HL-60 (cell line): Measurements from ENCODE around the gene CD276.

ENCODE experiments used
- DNase-seq, 2 experiments: peaks; one replicate each; pipeline ENCODE4 v3.0.0-alpha.2; 2010 to 2020; ENCODE audit warnings: low read depth in 1 of 2, low spot score in 1 of 2
- H3K27ac ChIP-seq: fragments of 250-450 bp; sonication (Bioruptor Pico); replicated peaks from 2 replicates; pipeline ENCODE4 v1.5.1; 2020; ENCODE audit warnings: mild to moderate bottlenecking, moderate library complexity
- H3K27me3 ChIP-seq: fragments of 250-450 bp; sonication (Bioruptor Pico); 2 replicates; pipeline ENCODE4 v1.5.1; 2021; ENCODE audit warnings: mild to moderate bottlenecking, moderate library complexity; ENCODE audit not compliant: insufficient read depth, poor library complexity, severe bottlenecking
- H3K4me3 ChIP-seq: replicated peaks from 2 replicates; pipeline ENCODE4 v1.5.1; 2011; ENCODE audit warnings: mild to moderate bottlenecking, control low read depth, low read length; ENCODE audit not compliant: insufficient read depth
- CTCF ChIP-seq: IDR thresholded peaks from one replicate; pipeline ENCODE4 v1.5.1; 2011; ENCODE audit warnings: low read length, control low read depth, inconsistent platforms; ENCODE audit not compliant: insufficient read depth
- GABPA ChIP-seq: IDR thresholded peaks from 2 replicates; pipeline ENCODE4 v1.6.1; 2012; ENCODE audit warnings: low read depth
- POLR2AphosphoS5 ChIP-seq: IDR thresholded peaks from 2 replicates; pipeline ENCODE4 v1.6.1; 2012; ENCODE audit warnings: low read depth
- REST ChIP-seq: IDR thresholded peaks from 2 replicates; pipeline ENCODE4 v1.6.1; 2012; ENCODE audit warnings: low read depth; ENCODE audit not compliant: insufficient replicate concordance
- SPI1 ChIP-seq: IDR thresholded peaks from 2 replicates; pipeline ENCODE4 v1.6.1; 2012; ENCODE audit warnings: low read depth, mild to moderate bottlenecking, borderline replicate concordance

The CD276 gene

GRCh38 chr15:73749533-73749932 is 65.3 kb downstream of the CD276 start:
- TF ChIP-seq CTCF (no peak), POLR2AphosphoS5 (no peak), GABPA (no peak), SPI1 (no peak), REST (no peak)
- no peak overlapping the region for H3K27ac ChIP-seq
- no peak for DNase-seq
- no peak overlapping the region for H3K4me3 ChIP-seq
- peaks cover 30% of the 10 kb centered on the region for H3K27me3 ChIP-seq

GRCh38 chr15:73749971-73750370 is 65.8 kb downstream of the CD276 start:
- no peak overlapping the region for H3K4me3 ChIP-seq
- no peak overlapping the region for H3K27ac ChIP-seq
- peaks cover 30% of the 10 kb centered on the region for H3K27me3 ChIP-seq
- DNase-seq, result no peak
- no peak for TF ChIP-seq GABPA
- TF ChIP-seq SPI1, result no peak

GRCh38 chr15:73750438-73750837 is 66.3 kb downstream of the CD276 start:
- H3K27ac ChIP-seq, result no peak overlapping the region
- peaks cover 30% of the 10 kb centered on the region for H3K27me3 ChIP-seq
- TF ChIP-seq SPI1, result no peak
- no peak for TF ChIP-seq GABPA
- no peak for TF ChIP-seq CTCF
- no peak for TF ChIP-seq POLR2AphosphoS5
- TF ChIP-seq REST, result no peak
- H3K4me3 ChIP-seq, result no peak overlapping the region
- DNase-seq, result no peak

GRCh38 chr15:73750951-73751350 is 66.8 kb downstream of the CD276 start:
- no peak overlapping the region for H3K4me3 ChIP-seq
- TF ChIP-seq REST (no peak), SPI1 (no peak), POLR2AphosphoS5 (no peak), GABPA (no peak), CTCF (no peak)
- H3K27ac ChIP-seq, result no peak overlapping the region
- peaks cover 30% of the 10 kb centered on the region for H3K27me3 ChIP-seq
- DNase-seq, result no peak
